Astrocyte of the cerebellum (primary cell): ENCODE results near the gene ANXA2R.
A peak's percentile ranks its signal among the peaks of the same experiment; 100 is the strongest.

Experiments
- DNase-seq: peaks from one replicate; pipeline ENCODE4 v3.0.0-alpha.2; 2011; ENCODE audit warnings: low read depth
- H3K4me3 ChIP-seq: 2 replicates; pipeline ENCODE4 v1.5.1; 2011; ENCODE audit warnings: mild to moderate bottlenecking, low read depth, low read length, moderate library complexity
- CTCF ChIP-seq: IDR thresholded peaks from 2 replicates; pipeline ENCODE4 v1.5.1; 2012; ENCODE audit warnings: low read length, low read depth, moderate library complexity, mild to moderate bottlenecking; ENCODE audit errors: missing control alignments
- in situ Hi-C: cut with HindIII; loops from 2 replicates; pipeline ENCODE4 v1.10.0; 2017; ENCODE audit warnings: low sequenced_read_pairs

ANXA2R gene

GRCh38 chr5:43006424-43007202, 33.5 kb downstream of the ANXA2R start:
- DNase-seq, result no peak
- no peak for TF ChIP-seq CTCF
- no peak overlapping the region for H3K4me3 ChIP-seq
- in situ Hi-C loops, result no loop called here

- no peak for DNase-seq
- no peak for TF ChIP-seq CTCF
- in situ Hi-C loops, result no loop called here
- H3K4me3 ChIP-seq, result no peak overlapping the region
Observed at GRCh38 chr5:43005031-43005430, 35.1 kb downstream of the ANXA2R start.

- in situ Hi-C loops, result no loop called here
- TF ChIP-seq CTCF, result no peak
- DNase-seq, result no peak
Observed at GRCh38 chr5:43001748-43002147, 38.4 kb downstream of the ANXA2R start.

GRCh38 chr5:43000914-43001313, 39.2 kb downstream of the ANXA2R start:
- H3K4me3 ChIP-seq, result no peak overlapping the region
- no peak for TF ChIP-seq CTCF
- DNase-seq, result no peak
- in situ Hi-C loops, result no loop called here

More at GRCh38 chr5:43001748-43002147, 38.4 kb downstream of the ANXA2R start:
- H3K4me3 ChIP-seq, result no peak overlapping the region

- no peak for TF ChIP-seq CTCF
- DNase-seq, result no peak
- in situ Hi-C loops, result no loop called here
- peak overlapping the region; percentile 38 for H3K4me3 ChIP-seq
Observed at GRCh38 chr5:43000111-43000840, 39.8 kb downstream of the ANXA2R start.

GRCh38 chr5:42995360-42995751, 44.8 kb downstream of the ANXA2R start:
- H3K4me3 ChIP-seq, result peak overlapping the region; percentile 55
- in situ Hi-C loops, result no loop called here
- no peak for TF ChIP-seq CTCF
- no peak for DNase-seq
